SW 1271 (cell line): Measurements from ENCODE around the gene SMIM31.
A peak's percentile ranks its signal among the peaks of the same experiment; 100 is the strongest.

Experiments used
- DNase-seq, 2 experiments: peaks; one replicate each; lab custom pipeline; 2025; lab: John Stamatoyannopoulos, UW

The SMIM31 gene

GRCh38 chr4:164753873-164754488 lies at the start of gene SMIM31:
Gene SMIM31 (plus strand): TSS chr4:164754131. CDS start chr4:164770444, 16,313 bp downstream.
- DNase-seq, result no peak

DNA sequence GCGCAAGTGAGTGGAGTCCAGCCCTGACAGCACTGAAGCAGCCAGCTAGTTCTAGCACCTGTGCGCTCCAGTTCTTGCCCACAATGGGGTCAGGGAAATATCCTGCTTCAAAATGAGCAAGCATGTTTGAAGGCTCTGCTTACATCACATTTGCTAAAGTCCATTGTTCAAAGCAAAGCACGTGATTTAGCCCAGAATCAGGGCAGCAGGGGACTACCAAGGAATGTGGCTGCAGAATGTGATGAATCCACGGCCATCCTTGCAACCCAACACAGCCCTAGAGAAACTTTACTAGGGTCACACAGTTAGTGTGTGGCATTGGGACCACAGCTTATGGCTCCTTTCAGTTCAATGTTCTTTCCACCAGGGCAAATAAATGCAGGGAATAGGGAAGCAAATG lies 47.3 kb upstream of the SMIM31 start:
- DNase-seq, result no peak

DNA sequence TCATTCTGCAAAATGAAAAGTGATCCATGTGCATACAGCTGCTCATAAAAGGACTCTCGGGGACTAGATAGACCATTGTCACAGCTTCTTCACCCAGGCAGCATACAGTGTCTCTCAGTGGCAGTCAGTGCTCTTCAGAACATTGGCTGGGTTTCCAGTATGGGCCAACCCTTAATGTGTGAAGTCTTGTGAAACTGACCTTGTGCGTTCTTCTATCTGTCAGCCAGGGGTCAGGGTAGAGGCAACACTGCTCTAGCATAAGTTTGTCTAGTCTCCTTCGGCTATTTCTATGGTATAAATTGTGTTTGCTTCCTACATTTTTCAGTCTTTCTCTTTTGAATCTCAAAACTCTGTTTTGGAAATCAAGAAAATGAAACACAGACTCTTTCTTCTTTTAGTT lies 37.0 kb upstream of the SMIM31 start:
- no peak for DNase-seq

DNA sequence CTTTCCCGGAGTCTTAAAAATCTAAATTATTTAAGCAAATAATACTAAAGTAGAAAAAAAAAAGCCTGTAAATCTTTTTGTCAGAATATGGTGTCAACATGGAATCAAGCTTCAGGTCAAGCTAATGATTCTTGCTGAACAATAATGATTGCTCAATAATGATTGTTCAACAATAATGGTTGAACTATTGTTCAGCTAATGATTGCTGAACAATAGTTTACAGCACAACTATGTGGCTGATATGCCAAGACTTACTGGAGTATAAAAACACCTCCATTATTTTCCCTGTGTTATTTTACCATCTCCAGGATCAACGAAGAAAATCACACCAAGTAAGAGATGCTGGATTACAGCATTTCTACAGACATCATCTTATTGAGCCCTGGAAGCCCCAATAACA lies 35.1 kb upstream of the SMIM31 start:
- DNase-seq, result no peak

GRCh38 chr4:164725066-164725465 lies 28.9 kb upstream of the SMIM31 start:
- DNase-seq, result no peak

DNA sequence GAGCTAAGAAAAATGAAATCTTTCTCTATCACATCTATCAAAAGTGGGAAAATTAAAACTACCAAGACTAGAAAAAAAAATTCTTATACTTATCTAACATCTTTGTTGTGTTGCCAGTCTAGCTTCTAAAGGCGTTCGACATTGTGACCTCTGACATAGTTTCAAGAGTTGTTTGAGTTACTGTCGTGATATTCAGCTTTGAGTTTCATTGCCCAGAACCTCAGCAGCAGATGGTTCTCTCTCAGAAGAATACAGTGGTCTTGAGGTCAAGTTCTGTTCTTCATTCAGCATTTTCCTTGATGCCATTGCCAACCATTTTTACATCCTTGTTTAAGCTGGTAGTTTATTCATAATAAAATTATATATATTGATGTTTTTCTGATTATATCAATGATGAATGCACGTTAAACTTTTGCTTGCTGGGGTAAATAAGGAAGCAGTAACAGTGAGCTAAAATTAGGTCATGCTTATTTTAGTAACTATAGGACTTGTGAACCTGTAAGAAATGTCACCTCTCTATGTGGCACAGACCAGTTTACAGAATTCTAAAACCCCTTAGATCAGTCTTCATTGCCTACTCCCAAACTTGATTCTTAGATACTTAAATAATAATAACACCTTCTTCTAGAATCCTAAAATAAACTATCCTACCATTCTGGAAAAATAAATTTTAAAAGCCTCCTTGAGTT lies 23.1 kb upstream of the SMIM31 start:
- DNase-seq, result no peak

GRCh38 chr4:164731827-164732474 lies 22.0 kb upstream of the SMIM31 start:
- DNase-seq, result peak in 1 of 2 experiments; percentile 28

DNA sequence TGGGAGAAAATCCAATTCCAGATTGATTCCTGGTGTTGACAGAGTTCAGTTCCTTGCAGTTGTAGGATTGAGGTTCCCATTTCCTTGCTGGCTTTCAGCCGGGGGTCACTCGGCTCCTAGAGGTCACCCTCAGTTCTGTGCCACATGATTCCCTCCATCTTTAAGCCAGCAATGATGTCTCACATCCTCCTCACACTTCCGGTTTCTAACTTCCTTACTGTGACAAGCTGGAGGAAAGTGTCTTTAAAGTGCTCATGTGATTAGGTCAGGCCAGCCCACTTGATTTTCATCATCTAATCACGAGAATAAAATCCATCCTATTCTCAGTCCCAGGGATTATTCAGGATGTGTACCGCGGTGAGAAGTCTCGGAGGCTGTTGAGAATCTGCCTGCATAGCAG lies 19.4 kb upstream of the SMIM31 start:
- no peak for DNase-seq

DNA sequence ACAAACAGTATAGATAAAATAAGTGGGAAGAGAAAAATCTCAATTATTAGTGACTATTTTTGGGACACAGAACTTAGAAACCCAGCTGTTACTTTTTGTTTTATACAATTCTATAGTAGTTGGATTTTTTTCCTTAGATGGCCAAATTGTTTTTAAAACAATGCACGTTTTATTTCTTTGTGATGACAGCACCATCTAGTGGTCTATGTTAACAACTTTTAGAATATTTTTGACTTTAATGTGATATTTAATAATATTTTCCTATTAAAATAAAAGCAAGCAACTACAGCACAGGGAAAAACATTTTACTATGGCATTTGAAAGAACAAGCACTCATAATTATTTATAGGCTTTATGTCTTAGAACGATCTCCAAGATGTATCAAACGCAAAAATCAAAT lies 5.6 kb upstream of the SMIM31 start:
- peak in 1 of 2 experiments; percentile 13 for DNase-seq

DNA sequence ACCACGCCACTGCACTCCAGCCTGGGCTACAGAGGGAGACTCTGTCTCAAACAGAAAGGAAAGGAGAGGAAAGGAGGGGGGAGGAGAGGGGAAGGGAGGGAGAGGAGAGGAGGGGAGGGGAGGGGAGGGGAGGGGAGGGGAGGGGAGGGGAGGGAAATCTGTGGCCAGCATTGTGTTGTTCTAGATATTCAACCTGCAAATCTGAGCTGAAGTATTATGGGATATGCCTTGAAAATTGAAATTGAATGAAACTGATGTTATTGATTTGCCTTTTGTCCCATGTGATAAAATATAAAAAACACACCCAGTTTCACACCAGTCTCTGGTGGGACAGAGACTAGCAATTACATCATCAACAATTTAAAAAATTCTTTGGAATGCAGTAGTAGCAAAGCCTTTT lies 1.5 kb downstream of the SMIM31 start:
- DNase-seq, result no peak

DNA sequence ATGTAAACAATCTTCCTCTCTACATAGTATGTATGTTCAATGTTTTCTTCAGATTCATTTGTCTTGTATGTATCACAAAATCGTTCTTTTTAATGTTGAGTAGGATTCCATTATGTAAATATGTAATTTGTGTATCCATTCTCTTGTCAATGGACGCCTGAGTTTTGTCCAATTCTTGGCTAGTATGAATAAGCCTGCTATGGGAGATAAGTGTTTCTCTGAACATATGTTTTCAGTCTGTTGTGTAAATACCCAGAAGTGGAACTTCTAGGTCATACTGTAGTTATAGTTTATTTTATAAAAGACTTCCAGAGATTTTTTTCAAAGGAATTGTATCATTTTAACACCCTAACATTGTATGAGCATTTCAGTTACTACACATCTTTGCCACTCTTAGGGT lies 2.8 kb downstream of the SMIM31 start:
- no peak for DNase-seq

DNA sequence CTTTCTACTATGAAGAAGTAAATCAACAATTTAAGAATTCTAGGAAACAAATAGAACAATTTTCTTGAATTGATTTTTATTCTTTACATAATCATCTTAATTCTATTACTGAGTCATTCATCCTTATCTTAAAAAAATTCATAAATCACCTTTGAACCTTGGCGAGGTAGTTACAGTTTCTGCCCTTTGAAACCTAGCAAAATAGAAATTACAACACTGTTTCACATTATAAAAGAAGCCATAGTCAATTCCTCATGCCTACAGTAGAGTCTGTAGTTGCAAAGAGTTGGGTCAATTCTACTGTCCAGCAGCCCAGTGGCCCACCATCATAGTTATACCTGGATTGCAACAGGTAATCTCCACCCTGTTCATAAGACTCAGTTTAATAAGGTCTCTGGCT lies 7.3 kb downstream of the SMIM31 start:
- no peak for DNase-seq

DNA sequence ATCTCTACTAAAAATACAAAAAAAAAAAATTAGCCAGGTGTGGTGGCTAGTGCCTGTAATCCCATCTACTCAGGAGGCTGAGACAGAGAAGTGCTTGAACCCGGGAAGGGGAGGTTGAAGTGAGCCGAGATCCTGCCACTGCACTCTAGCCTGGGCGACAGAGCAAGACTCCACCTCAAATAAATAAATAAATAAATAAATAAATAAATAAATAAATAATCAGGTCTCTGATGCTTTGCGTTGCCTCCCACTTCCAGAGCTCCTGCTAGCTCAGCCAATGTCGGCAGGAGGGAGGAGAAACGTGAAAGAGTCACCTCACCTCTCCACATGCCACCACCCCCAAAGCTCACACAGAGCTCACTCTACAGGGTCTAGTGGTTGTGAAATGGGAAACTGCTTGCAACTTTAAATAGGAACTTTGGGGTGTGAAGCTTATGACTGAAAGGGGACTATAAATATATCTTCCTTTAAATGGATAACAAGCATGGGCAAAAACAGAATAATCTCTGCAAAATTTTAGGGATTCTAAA lies 7.9 kb downstream of the SMIM31 start:
- DNase-seq, result no peak

DNA sequence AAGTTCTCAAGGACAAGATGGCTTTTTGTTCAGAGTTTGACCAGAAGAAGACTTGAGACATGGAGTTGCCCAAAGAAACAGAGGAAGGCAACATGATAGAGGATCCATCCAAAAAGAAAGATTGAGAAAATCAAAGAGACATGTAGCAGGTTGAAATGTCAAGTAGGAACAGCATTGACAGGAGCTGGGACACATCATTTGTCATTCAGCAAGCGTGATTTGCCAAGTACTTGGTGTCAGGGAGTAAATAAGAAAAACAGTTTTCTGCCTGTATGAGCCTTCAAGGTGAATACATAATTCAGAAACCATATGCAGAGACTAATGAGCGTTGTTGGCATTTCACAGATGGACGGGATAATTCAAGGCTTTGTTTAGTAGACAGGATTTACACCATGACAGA lies 11.2 kb downstream of the SMIM31 start:
- no peak for DNase-seq

- no peak for DNase-seq
These were observed 11.9 kb downstream of the SMIM31 start for GRCh38 chr4:164765833-164766232.

DNA sequence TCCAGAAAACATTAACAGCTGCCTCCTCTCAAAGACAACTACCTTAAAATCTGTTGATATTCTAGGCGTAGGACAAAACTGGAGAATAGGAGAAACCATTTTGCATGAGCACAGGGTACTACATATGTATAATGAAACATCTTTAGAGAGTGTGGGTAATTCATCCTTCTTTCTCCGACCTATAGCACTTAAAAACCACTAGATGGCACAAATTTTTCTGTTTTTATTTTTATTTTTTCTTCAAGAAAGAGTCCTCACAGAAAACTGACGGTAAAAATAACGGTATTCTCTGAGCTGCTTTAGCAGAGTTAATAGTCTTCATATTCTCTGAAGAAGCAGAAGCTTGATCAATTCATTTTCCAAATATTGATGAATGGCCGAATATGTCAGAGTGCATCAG lies 14.6 kb downstream of the SMIM31 start:
- peak in 1 of 2 experiments; percentile 28 for DNase-seq

DNA sequence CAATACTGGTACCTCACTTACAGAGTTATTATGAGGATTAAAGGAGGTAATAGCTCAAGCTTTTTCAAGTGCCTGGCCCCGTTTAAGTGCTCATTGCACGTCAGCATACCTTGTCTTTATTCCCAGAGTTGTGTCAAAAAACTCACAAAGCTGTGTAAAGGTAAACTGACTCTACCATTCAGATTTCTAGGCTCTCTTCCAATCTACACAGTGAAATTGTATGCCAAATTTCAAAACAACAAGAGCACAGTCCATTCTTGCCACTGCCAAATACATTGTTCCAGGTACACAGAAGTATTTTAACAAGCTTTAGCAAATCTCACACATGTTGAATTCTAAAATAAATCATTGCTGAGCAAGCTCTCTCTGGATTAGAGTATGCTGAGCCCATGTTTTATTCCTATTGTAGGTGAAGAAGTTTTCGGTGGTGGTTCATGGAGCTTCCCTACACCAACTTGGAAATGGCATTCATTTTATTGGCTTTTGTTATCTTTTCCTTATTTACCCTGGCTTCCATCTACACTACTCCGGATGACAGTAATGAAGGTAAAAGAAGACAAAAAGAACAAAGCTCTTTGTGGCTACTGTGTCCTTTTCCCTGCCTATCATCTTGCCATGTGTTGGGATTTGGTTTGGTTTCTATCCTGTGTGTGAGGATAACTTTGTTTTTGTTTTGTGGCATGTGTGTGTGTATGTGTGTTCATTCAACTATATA lies 16.2 kb downstream of the SMIM31 start:
- DNase-seq, result no peak

GRCh38 chr4:164771088-164771487 lies 17.2 kb downstream of the SMIM31 start:
- DNase-seq, result no peak

DNA sequence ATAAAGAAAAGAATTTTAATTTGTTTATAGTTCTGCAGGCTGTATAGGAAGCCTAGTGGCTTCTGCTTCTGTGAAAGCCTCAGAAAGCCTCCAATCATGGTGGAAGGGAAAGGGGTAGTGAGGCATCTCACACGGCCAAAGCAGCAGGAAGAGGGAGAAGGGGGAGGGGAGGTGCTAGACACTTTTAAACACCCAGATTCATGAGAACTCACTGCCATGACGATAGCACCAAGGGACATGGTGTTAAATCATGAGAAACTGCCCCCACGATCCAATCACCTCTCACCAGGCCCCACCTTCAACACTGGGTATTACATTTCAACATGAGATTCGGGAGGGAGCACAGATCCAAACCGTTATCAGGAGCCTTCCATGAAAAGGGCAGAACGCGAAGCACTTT lies 18.1 kb downstream of the SMIM31 start:
- DNase-seq, result no peak

DNA sequence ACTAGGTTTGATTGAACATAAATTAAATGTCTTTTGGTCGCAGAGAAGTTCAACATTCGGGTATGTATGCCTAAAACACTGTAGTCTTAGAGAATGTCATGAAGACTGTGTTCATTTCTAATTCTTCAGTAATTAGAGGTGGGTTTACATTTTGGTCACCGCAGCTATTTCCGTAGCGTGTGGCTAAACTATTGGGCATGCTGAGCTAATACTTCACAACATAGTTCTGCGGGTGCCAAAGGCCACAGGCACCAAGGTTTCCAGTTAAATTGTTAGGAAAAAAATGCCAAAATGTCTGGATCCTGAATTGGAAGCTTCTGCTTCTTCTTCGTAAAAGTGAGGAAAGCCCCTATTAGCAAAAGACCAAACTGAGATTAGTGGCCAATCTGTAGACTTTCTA lies 25.1 kb downstream of the SMIM31 start:
- DNase-seq, result no peak

DNA sequence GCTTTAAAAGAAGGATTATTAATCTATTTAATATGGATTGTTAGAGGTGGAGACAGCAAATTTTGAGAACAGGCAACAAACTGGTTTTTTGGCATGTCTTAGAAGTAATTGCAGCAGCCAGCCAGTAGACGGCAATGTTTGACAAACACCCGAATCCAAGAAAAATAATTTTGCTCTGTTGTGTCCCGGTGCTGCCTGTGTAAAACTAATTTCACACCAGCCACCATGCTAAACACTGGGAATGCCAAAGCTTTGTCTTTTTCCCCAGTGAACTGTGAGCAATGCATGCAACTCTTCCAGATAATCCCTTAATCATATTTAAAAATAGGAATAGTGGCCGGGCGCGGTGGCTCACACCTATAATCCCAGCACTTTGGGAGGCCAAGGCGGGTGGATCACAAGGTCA lies 25.9 kb downstream of the SMIM31 start:
- DNase-seq, result peak in 1 of 2 experiments; percentile 13

DNA sequence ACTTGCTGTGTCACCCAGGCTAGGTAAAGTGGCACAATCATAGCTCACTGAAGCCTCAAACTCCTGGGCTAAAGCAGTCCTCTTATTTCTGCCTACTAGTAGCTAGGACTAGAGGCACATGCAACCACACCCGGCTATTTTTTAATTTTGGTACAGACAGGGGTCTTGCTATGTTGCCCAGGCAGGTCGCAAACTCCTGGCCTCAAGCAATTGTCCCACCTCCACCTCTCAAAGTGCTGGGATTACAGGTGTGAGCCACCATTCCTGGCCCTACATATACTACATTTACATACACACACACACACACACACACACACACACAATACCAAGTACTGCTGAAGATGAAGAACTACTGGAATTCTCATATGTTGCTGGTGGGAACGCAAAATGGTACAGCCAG lies 26.9 kb downstream of the SMIM31 start:
- no peak for DNase-seq

GRCh38 chr4:164783976-164784375 lies 30.0 kb downstream of the SMIM31 start:
- DNase-seq, result no peak
